ENCODE results near the gene PEX6. TPM values are rescaled to one million over a fixed set of nuclear protein-coding genes. Genes with fewer than 3 reads are reported as not detected.

PEX6 gene
- total RNA-seq, 6 donors from 2014 or later, result 6.5 to 36.7 (median 21.0) TPM

- DNase-seq (no peak), ATAC-seq (ENCODE audit: low FRiP score in 2 of 2) (no peak)
- Histone ChIP-seq H3K27me3 (no peaks in the 10 kb centered on the region), H3K4me1 (peaks cover 31 to 46% (median 38%) of the 10 kb centered on the region in 4 donors), H3K9me3 (no peaks in the 10 kb centered on the region), H3K27ac (peak overlapping the region in 3 of 4 donors; percentile 7 to 94 (median 93)), H3K4me3 (no peak overlapping the region), H3K36me3 (peaks cover 10 to 43% (median 33%) of the 10 kb centered on the region in 4 donors)
- TF ChIP-seq POLR2AphosphoS5 (IDR thresholded peaks at IDR 0.05), result peak in 1 of 2 donors; percentile 12
- no peak for TF ChIP-seq EP300 (IDR thresholded peaks at IDR 0.05)
- WGBS, 2 donors, result 24 to 25% methylated on average over 3 of the region's 3 CpGs
Measured at GRCh38 chr6:42933205-42933604, 45.8 kb downstream of the PEX6 start.

DNA sequence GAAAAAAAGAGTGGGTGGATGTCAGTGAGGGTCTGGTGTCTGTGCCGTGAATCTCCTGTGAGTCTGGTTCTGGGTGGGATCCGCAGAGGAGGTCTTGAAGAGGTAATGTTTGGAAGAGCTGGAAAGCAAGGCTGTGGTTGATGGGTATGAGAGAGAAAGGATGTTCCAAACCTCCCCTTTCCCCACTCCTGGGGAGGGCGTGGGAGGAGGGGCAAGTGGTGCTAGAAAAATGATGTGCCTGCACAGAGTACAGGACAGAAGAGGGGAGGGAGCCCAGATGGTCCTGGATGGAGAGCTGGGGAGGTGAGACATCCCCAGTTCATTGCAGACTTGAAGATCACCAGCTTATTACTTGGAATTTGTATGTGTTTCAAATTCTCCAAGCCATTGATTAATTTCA is 46.6 kb downstream of the PEX6 start:
- TF ChIP-seq CTCF (IDR thresholded peaks at IDR 0.05) (no peak), EP300 (IDR thresholded peaks at IDR 0.05) (no peak)
- ATAC-seq (ENCODE audit: low FRiP score in 2 of 2), result no peak
- WGBS, 2 donors, result 93 to 98% methylated on average over 3 of the region's 3 CpGs
- peaks cover 32 to 50% (median 40%) of the 10 kb centered on the region in 4 donors for H3K4me1 ChIP-seq
- peaks cover 10 to 36% (median 26%) of the 10 kb centered on the region in 4 donors for H3K36me3 ChIP-seq
- no peak overlapping the region for H3K4me3 ChIP-seq
- no peaks in the 10 kb centered on the region for H3K9me3 ChIP-seq
- H3K27ac ChIP-seq, result peak overlapping the region in 3 of 4 donors; percentile 7 to 94 (median 93)
- H3K27me3 ChIP-seq, result no peaks in the 10 kb centered on the region
- DNase-seq, result no peak

DNA sequence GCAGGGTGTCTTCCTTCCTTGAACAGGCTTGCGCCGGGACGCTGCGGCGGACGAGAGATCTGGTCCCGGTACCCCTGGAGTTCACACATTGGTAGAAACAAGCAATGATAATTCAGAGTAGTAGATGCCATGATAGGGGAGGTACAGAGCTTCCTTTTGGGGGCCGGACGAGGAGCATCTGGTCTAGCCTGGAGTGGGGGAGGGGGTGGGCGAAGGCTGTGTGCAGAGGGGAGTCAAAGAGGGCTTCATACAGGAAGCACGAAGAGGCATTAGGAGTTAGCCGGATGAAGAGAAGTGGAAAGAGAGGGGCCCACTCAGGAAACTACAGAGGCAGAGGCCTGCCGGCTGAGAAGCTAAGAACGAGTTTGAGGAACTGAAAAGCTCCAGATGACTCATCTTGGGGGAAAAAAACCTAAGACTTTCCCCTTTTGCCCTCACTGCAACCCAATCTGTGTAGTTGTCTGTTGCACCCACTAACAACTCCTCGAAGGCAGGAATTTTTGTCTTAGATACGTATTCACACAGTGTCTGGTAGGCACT is 49.1 kb downstream of the PEX6 start:
- peak in 1 of 2 donors; percentile 54 for DNase-seq
- WGBS, 2 donors, result 0 to 2% methylated on average over 13 to 14 of the region's 16 CpGs
- Histone ChIP-seq H3K36me3 (peaks cover 0 to 10% (median 7%) of the 10 kb centered on the region in 4 donors), H3K27ac (peak overlapping the region; percentile 85 to 94 (median 90)), H3K4me3 (peak overlapping the region; percentile 59 to 87 (median 74)), H3K27me3 (no peaks in the 10 kb centered on the region), H3K4me1 (peaks cover 32 to 50% (median 40%) of the 10 kb centered on the region in 4 donors), H3K9me3 (no peaks in the 10 kb centered on the region)
- TF ChIP-seq CTCF (IDR thresholded peaks at IDR 0.05) (no peak), POLR2A (IDR thresholded peaks at IDR 0.05) (peak in 1 of 4 donors; percentile 3)
- ATAC-seq (ENCODE audit: low FRiP score in 2 of 2), result peak; percentile 5 to 63

GRCh38 chr6:42928986-42929820 is 49.8 kb downstream of the PEX6 start, which contains the start of gene CNPY3:
Gene CNPY3, plus strand, starts transcription at chr6:42929480. Its CDS starts 91 bp downstream, at chr6:42929571.
- 0 to 3% methylated on average over 16 to 44 of the region's 63 CpGs for WGBS, 2 donors
- H3K4me1 ChIP-seq, result peaks cover 32 to 50% (median 38%) of the 10 kb centered on the region in 4 donors
- peak; percentile 96 to 97 for ATAC-seq (ENCODE audit: low FRiP score in 2 of 2)
- TF ChIP-seq POLR2A (IDR thresholded peaks at IDR 0.05) (peak; percentile 21 to 86 (median 64)), POLR2AphosphoS5 (IDR thresholded peaks at IDR 0.05) (peak; percentile 60 to 71), CTCF (IDR thresholded peaks at IDR 0.05) (peak in 2 of 6 experiments; percentile 24 to 33), EP300 (IDR thresholded peaks at IDR 0.05) (peak in 1 of 4 donors; percentile 24)
- peaks cover 0 to 4% (median under 1%) of the 10 kb centered on the region in 4 donors for H3K36me3 ChIP-seq
- no peaks in the 10 kb centered on the region for H3K9me3 ChIP-seq
- DNase-seq, result peak; percentile 97 to 98
- H3K27me3 ChIP-seq, result no peaks in the 10 kb centered on the region
- peak within 1 kb of the TSS; percentile 59 to 87 (median 74) for H3K4me3 ChIP-seq
- H3K27ac ChIP-seq, result peak within 1 kb of the TSS; percentile 85 to 94 (median 90)

- no peaks in the 10 kb centered on the region for H3K36me3 ChIP-seq
- ATAC-seq (ENCODE audit: low FRiP score in 2 of 2) (no peak), DNase-seq (peak in 1 of 2 donors; percentile 83)
- no peaks in the 10 kb centered on the region for H3K27me3 ChIP-seq
- TF ChIP-seq POLR2A (IDR thresholded peaks at IDR 0.05) (no peak), POLR2AphosphoS5 (IDR thresholded peaks at IDR 0.05) (no peak), CTCF (IDR thresholded peaks at IDR 0.05) (no peak), EP300 (IDR thresholded peaks at IDR 0.05) (no peak)
- H3K27ac ChIP-seq, result no peak overlapping the region
- no peak overlapping the region for H3K4me3 ChIP-seq
- H3K4me1 ChIP-seq, result peaks cover 4 to 13% (median 9%) of the 10 kb centered on the region in 4 donors
- 40 to 63% methylated on average over 4 to 12 of the region's 23 CpGs for WGBS, 2 donors
- H3K9me3 ChIP-seq, result no peaks in the 10 kb centered on the region
Measured at GRCh38 chr6:42925248-42925857, 53.6 kb downstream of the PEX6 start.

Measured in upper lobe of left lung (tissue), 6 donors.